ENCODE results near the gene SMIM34.
"Not testable (repeated sequence)": the region's sequence is repeated elsewhere in the genome, so short reads cannot be mapped to it uniquely, and the experiment has no call there.

DNA sequence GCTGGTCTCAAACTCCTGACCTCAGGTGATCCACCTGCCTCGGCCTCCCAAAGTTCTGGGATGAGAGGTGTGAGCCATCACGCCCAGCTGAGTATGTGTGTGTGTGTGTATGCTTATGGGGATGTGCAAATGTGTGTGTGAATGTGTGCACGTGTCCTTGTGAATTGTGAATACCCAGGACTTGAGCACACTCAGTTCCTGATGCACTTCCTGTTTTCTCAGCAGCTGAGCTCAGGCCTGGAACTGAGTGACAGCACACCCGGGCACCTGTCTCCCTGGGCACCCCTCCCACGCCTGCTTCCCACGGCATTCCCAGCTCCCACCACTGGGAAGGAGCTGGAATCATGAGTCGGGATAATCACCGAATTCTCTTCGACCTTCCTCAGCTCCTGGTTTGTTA, 16.5 kb downstream of the SMIM34 start:
- TF ChIP-seq, protein P1, sequence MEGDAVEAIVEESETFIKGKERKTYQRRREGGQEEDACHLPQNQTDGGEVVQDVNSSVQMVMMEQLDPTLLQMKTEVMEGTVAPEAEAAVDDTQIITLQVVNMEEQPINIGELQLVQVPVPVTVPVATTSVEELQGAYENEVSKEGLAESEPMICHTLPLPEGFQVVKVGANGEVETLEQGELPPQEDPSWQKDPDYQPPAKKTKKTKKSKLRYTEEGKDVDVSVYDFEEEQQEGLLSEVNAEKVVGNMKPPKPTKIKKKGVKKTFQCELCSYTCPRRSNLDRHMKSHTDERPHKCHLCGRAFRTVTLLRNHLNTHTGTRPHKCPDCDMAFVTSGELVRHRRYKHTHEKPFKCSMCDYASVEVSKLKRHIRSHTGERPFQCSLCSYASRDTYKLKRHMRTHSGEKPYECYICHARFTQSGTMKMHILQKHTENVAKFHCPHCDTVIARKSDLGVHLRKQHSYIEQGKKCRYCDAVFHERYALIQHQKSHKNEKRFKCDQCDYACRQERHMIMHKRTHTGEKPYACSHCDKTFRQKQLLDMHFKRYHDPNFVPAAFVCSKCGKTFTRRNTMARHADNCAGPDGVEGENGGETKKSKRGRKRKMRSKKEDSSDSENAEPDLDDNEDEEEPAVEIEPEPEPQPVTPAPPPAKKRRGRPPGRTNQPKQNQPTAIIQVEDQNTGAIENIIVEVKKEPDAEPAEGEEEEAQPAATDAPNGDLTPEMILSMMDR (conservative IDR thresholded peaks at IDR 0.05; ENCODE audit: low read length), result not testable (repeated sequence)
- not testable (repeated sequence) for TF ChIP-seq EZH2phosphoT487 (IDR thresholded peaks at IDR 0.05; ENCODE audit: borderline replicate concordance, low read depth, low read length)
